ENCODE measurements around the gene RUVBL1.

DNA sequence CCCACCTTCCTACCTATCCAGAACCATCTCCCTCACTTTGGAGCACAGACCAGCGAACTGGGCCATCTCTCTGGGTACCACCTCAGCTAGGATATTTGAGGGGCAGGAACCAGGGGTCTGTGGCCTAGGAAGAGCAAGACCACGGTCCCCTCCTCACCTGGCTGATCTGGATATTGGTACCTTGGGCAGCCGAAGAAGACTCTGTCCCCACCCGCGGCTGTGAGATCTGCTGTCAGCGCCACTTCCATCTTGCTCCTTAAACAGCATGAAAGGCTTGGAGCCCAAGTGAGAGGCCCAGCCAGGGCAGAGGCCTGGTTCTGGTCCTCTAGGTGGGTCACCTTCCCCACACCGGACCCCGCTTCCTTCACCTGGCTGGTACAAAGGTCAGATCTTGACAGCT, 44.7 kb downstream of the RUVBL1 start:
- TF ChIP-seq, protein P1, sequence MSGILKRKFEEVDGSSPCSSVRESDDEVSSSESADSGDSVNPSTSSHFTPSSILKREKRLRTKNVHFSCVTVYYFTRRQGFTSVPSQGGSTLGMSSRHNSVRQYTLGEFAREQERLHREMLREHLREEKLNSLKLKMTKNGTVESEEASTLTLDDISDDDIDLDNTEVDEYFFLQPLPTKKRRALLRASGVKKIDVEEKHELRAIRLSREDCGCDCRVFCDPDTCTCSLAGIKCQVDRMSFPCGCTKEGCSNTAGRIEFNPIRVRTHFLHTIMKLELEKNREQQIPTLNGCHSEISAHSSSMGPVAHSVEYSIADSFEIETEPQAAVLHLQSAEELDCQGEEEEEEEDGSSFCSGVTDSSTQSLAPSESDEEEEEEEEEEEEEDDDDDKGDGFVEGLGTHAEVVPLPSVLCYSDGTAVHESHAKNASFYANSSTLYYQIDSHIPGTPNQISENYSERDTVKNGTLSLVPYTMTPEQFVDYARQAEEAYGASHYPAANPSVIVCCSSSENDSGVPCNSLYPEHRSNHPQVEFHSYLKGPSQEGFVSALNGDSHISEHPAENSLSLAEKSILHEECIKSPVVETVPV (CRISPR knock-in tag; IDR thresholded peaks at IDR 0.05), result no peak
- TF ChIP-seq ZNF565 (CRISPR knock-in tag; conservative IDR thresholded peaks at IDR 0.05; ENCODE audit: low read depth), result no peak
- no peak for TF ChIP-seq TOX (CRISPR knock-in tag; IDR thresholded peaks at IDR 0.05; ENCODE audit: borderline replicate concordance)
- no peak for TF ChIP-seq ZFP3 (CRISPR knock-in tag; IDR thresholded peaks at IDR 0.05)
- TF ChIP-seq TCF4 (CRISPR knock-in tag; IDR thresholded peaks at IDR 0.05; ENCODE audit: borderline replicate concordance), result no peak
- TF ChIP-seq, protein P2, sequence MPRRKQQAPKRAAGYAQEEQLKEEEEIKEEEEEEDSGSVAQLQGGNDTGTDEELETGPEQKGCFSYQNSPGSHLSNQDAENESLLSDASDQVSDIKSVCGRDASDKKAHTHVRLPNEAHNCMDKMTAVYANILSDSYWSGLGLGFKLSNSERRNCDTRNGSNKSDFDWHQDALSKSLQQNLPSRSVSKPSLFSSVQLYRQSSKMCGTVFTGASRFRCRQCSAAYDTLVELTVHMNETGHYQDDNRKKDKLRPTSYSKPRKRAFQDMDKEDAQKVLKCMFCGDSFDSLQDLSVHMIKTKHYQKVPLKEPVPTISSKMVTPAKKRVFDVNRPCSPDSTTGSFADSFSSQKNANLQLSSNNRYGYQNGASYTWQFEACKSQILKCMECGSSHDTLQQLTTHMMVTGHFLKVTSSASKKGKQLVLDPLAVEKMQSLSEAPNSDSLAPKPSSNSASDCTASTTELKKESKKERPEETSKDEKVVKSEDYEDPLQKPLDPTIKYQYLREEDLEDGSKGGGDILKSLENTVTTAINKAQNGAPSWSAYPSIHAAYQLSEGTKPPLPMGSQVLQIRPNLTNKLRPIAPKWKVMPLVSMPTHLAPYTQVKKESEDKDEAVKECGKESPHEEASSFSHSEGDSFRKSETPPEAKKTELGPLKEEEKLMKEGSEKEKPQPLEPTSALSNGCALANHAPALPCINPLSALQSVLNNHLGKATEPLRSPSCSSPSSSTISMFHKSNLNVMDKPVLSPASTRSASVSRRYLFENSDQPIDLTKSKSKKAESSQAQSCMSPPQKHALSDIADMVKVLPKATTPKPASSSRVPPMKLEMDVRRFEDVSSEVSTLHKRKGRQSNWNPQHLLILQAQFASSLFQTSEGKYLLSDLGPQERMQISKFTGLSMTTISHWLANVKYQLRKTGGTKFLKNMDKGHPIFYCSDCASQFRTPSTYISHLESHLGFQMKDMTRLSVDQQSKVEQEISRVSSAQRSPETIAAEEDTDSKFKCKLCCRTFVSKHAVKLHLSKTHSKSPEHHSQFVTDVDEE (CRISPR knock-in tag; IDR thresholded peaks at IDR 0.05), result no peak
- TF ChIP-seq, protein P3, sequence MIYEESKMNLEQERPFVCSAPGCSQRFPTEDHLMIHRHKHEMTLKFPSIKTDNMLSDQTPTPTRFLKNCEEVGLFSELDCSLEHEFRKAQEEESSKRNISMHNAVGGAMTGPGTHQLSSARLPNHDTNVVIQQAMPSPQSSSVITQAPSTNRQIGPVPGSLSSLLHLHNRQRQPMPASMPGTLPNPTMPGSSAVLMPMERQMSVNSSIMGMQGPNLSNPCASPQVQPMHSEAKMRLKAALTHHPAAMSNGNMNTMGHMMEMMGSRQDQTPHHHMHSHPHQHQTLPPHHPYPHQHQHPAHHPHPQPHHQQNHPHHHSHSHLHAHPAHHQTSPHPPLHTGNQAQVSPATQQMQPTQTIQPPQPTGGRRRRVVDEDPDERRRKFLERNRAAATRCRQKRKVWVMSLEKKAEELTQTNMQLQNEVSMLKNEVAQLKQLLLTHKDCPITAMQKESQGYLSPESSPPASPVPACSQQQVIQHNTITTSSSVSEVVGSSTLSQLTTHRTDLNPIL (CRISPR knock-in tag; IDR thresholded peaks at IDR 0.05; ENCODE audit: low read depth), result no peak
- no peak for TF ChIP-seq ZC3H10 (CRISPR knock-in tag; IDR thresholded peaks at IDR 0.05)
- TF ChIP-seq, protein P4, sequence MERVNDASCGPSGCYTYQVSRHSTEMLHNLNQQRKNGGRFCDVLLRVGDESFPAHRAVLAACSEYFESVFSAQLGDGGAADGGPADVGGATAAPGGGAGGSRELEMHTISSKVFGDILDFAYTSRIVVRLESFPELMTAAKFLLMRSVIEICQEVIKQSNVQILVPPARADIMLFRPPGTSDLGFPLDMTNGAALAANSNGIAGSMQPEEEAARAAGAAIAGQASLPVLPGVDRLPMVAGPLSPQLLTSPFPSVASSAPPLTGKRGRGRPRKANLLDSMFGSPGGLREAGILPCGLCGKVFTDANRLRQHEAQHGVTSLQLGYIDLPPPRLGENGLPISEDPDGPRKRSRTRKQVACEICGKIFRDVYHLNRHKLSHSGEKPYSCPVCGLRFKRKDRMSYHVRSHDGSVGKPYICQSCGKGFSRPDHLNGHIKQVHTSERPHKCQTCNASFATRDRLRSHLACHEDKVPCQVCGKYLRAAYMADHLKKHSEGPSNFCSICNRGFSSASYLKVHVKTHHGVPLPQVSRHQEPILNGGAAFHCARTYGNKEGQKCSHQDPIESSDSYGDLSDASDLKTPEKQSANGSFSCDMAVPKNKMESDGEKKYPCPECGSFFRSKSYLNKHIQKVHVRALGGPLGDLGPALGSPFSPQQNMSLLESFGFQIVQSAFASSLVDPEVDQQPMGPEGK (CRISPR knock-in tag; IDR thresholded peaks at IDR 0.05; ENCODE audit: borderline replicate concordance), result no peak
- TF ChIP-seq ARNTL (CRISPR knock-in tag; IDR thresholded peaks at IDR 0.05; ENCODE audit: borderline replicate concordance, low read depth), result no peak
- TF ChIP-seq ISL1 (CRISPR knock-in tag; IDR thresholded peaks at IDR 0.05), result no peak
- no peak for TF ChIP-seq ZNF70 (CRISPR knock-in tag; IDR thresholded peaks at IDR 0.05)
- TF ChIP-seq ZFP30 (CRISPR knock-in tag; IDR thresholded peaks at IDR 0.05), result no peak
- TF ChIP-seq SNAI2 (CRISPR knock-in tag; IDR thresholded peaks at IDR 0.05), result no peak

Data from SK-N-SH treated with all-trans-retinoic acid at 6 μM for 48 hours (cell line).